Hypothalamus (tissue), 51 donors: ENCODE measurements around the gene NRL.
A peak's percentile ranks its signal among the peaks of the same experiment; 100 is the strongest.

Experiments
- DNase-seq, 51 donors: peaks; one replicate each; lab custom pipeline; 2025; lab: John Stamatoyannopoulos, UW

Gene NRL

GRCh38 chr14:24145219-24145618, 30.5 kb upstream of the NRL start:
- no peak for DNase-seq

- no peak for DNase-seq
These were observed 29.7 kb upstream of the NRL start for GRCh38 chr14:24144451-24144850.

GRCh38 chr14:24143511-24143910, 28.8 kb upstream of the NRL start:
- DNase-seq = no peak

GRCh38 chr14:24141097-24141880, 26.5 kb upstream of the NRL start, which contains the start of gene EMC9:
Gene EMC9, minus strand, starts transcription at chr14:24141591. Its CDS starts 287 bp downstream, at chr14:24141304.
- peak; percentile 82 to 100 (median 99) for DNase-seq

- no peak for DNase-seq
These were observed 24.7 kb upstream of the NRL start for GRCh38 chr14:24139272-24139934.

- DNase-seq = no peak
These were observed 23.9 kb upstream of the NRL start for GRCh38 chr14:24138396-24139271.

- DNase-seq = no peak
These were observed 23.0 kb upstream of the NRL start for GRCh38 chr14:24137529-24138395.

- no peak for DNase-seq
These were observed 22.2 kb upstream of the NRL start for GRCh38 chr14:24136684-24137528.

- DNase-seq = peak; percentile 12 to 96 (median 87)
These were observed 21.3 kb upstream of the NRL start, which contains the start of gene PSME1 for GRCh38 chr14:24135834-24136683. Gene PSME1, plus strand, starts transcription at chr14:24136194. Its CDS starts 69 bp downstream, at chr14:24136263.

- peak in 1 of 51 donors; percentile 37 for DNase-seq
These were observed 20.8 kb upstream of the NRL start for GRCh38 chr14:24135584-24135833.

GRCh38 chr14:24133735-24134134, 19.0 kb upstream of the NRL start:
- no peak for DNase-seq

- DNase-seq = no peak
These were observed 18.2 kb upstream of the NRL start for GRCh38 chr14:24132976-24133375.

GRCh38 chr14:24132061-24132685, 17.4 kb upstream of the NRL start:
- no peak for DNase-seq

GRCh38 chr14:24131549-24131966, 16.8 kb upstream of the NRL start:
- no peak for DNase-seq

GRCh38 chr14:24130717-24131548, 16.2 kb upstream of the NRL start:
- DNase-seq = no peak

GRCh38 chr14:24130380-24130716, 15.6 kb upstream of the NRL start, which contains the start of gene FITM1:
Gene FITM1, plus strand, starts transcription at chr14:24130659. Its CDS starts 905 bp downstream, at chr14:24131564.
- DNase-seq = no peak

- DNase-seq = no peak
These were observed 14.8 kb upstream of the NRL start for GRCh38 chr14:24129410-24129998.
